Endothelial cell of umbilical vein (primary cell): ENCODE results near the gene PRSS56. TPM values are rescaled to one million over a fixed set of nuclear protein-coding genes. Genes with fewer than 3 reads are reported as not detected.

Source experiments
- BruUV-seq: library from RNA; stranded (reverse); fragments of 400-500 nt; replicated peaks from 2 replicates; lab custom pipeline; 2021; lab: Mats Ljungman, UMichigan
- CTCF ChIA-PET: fragments of 300-600, 350-600 bp; sonication (Branson Sonifier 250); formaldehyde crosslinking; loops from one replicate; lab custom pipeline; 2021; ENCODE audit warnings: antibody characterized with exemption, inconsistent platforms; lab: Charles Lee
- POLR2A ChIA-PET: fragments of 300-600, 350-600 bp; sonication (Branson Sonifier 250); formaldehyde crosslinking; loops from one replicate; lab custom pipeline; 2021; ENCODE audit warnings: antibody characterized with exemption, inconsistent platforms; lab: Charles Lee
- DNase-seq: peaks from one replicate; pipeline ENCODE4 v3.0.0-alpha.2; 2011; ENCODE audit warnings: low read depth, low spot score
- FAIRE-seq: peaks from 2 replicates; lab custom pipeline; 2011; peaks lifted over from hg19 to GRCh38; lab: Jason Lieb, UNC
- H2AFZ ChIP-seq: 2 replicates; pipeline ENCODE4 v1.6.0; 2012; ENCODE audit warnings: low read depth, low read length, control low read depth, inconsistent platforms
- H3K27ac ChIP-seq: 2 replicates; pipeline ENCODE4 v1.5.1; 2011; ENCODE audit warnings: low read depth, mild to moderate bottlenecking, control low read depth, low read length, moderate library complexity; ENCODE audit not compliant: insufficient read depth
- H3K27me3 ChIP-seq, 2 experiments: 2 replicates each; pipeline versions ENCODE4 v1.6.0 to v1.6.1; 2011; ENCODE audit warnings: low read length in 2 of 2, mixed read lengths in 1 of 2; ENCODE audit not compliant: control insufficient read depth in 2 of 2, insufficient read depth in 2 of 2
- H3K36me3 ChIP-seq, 2 experiments: 2 replicates in 1 of 2; 3 replicates in 1 of 2; pipeline ENCODE4 v1.5.1; 2011; ENCODE audit warnings: low read length in 2 of 2, mild to moderate bottlenecking in 1 of 2, moderate library complexity in 1 of 2; ENCODE audit not compliant: control insufficient read depth in 2 of 2, insufficient read depth in 2 of 2; ENCODE audit errors: extremely low read depth in 1 of 2
- H3K4me1 ChIP-seq: 3 replicates; pipeline ENCODE4 v1.5.1; 2011; ENCODE audit warnings: mild to moderate bottlenecking, low read length; ENCODE audit not compliant: control insufficient read depth, insufficient read depth; ENCODE audit errors: extremely low read depth
- H3K4me2 ChIP-seq: 2 replicates; pipeline ENCODE4 v1.6.1; 2011; ENCODE audit warnings: low read length, control low read depth, mixed read lengths; ENCODE audit not compliant: insufficient read depth
- H3K4me3 ChIP-seq, 3 experiments: fragments of 200-600 bp in 1 of 3; sonication (generic), shearing (Covaris generic) in 1 of 3; replicated peaks in 1 of 3; 2 replicates each; pipeline ENCODE4 v1.5.1; 2011 to 2016; ENCODE audit warnings: control low read depth in 3 of 3, low read length in 3 of 3, mild to moderate bottlenecking in 2 of 3, inconsistent platforms in 1 of 3, low read depth in 1 of 3, moderate library complexity in 1 of 3; ENCODE audit not compliant: insufficient read depth in 1 of 3
- H3K79me2 ChIP-seq: 2 replicates; pipeline ENCODE4 v1.6.0; 2012; ENCODE audit warnings: low read length, inconsistent platforms; ENCODE audit not compliant: control insufficient read depth, insufficient read depth
- H3K9ac ChIP-seq: replicated peaks from 2 replicates; pipeline ENCODE3; 2011; ENCODE audit warnings: low read length, control low read depth; ENCODE audit not compliant: insufficient read depth; ENCODE audit errors: extremely low read depth
- H3K9me1 ChIP-seq: replicated peaks from 3 replicates; pipeline ENCODE4 v1.6.0; 2011; ENCODE audit warnings: mild to moderate bottlenecking, low read length; ENCODE audit not compliant: control insufficient read depth, insufficient read depth; ENCODE audit errors: extremely low read depth
- H3K9me3 ChIP-seq: replicated peaks from 2 replicates; pipeline ENCODE4 v1.5.1; 2012; ENCODE audit warnings: low read length, inconsistent platforms; ENCODE audit not compliant: control insufficient read depth, insufficient read depth
- H4K20me1 ChIP-seq: replicated peaks from 2 replicates; pipeline ENCODE3; 2011; ENCODE audit warnings: mild to moderate bottlenecking, low read length; ENCODE audit not compliant: control insufficient read depth, insufficient read depth; ENCODE audit errors: extremely low read depth
- EZH2 ChIP-seq: IDR thresholded peaks from 2 replicates; pipeline ENCODE4 v1.6.1; 2012; ENCODE audit warnings: borderline replicate concordance, low read depth, mild to moderate bottlenecking, moderate library complexity, low read length, inconsistent platforms; ENCODE audit not compliant: severe bottlenecking
- FOS ChIP-seq: IDR thresholded peaks from 2 replicates; pipeline ENCODE4 v1.6.1; 2011; ENCODE audit warnings: mild to moderate bottlenecking, low read length, moderate library complexity, borderline replicate concordance; ENCODE audit not compliant: insufficient read depth
- GATA2 ChIP-seq: IDR thresholded peaks from 2 replicates; pipeline ENCODE4 v1.7.0; 2011; ENCODE audit warnings: low read depth, mild to moderate bottlenecking, moderate library complexity, mixed read lengths, low read length; ENCODE audit not compliant: insufficient read length, insufficient read depth
- JUN ChIP-seq: IDR thresholded peaks from 2 replicates; pipeline ENCODE4 v1.6.1; 2011; ENCODE audit warnings: borderline replicate concordance, low read depth; ENCODE audit not compliant: insufficient read length, insufficient read depth
- MYC ChIP-seq: IDR thresholded peaks from one replicate; pipeline ENCODE4 v1.6.1; 2011; ENCODE audit warnings: mild to moderate bottlenecking, low read depth, low read length
- POLR2A ChIP-seq: IDR thresholded peaks from 2 replicates; pipeline ENCODE4 v1.6.1; 2012; ENCODE audit warnings: low read depth, mild to moderate bottlenecking, control low read depth, low read length
- POLR2AphosphoS5 ChIP-seq: IDR thresholded peaks from 2 replicates; pipeline ENCODE4 v1.6.1; 2012; ENCODE audit warnings: low read depth, mild to moderate bottlenecking, control low read depth, low read length, moderate library complexity; ENCODE audit not compliant: insufficient read depth
- dilution Hi-C: fragments of 300-500 bp; cut with MboI; formaldehyde crosslinking; loops from one replicate; pipeline ENCODE4 v1.15.0; 2019; ENCODE audit warnings: low sequenced_read_pairs; ENCODE audit not compliant: extremely low pct_ligation_motif_present
- intact Hi-C: fragments of 100-400 bp; cut with micrococcal nuclease; formaldehyde crosslinking; loops from one replicate; pipeline ENCODE4 v1.10.0; 2022
- polyA plus RNA-seq, 4 experiments: library from polyadenylated mRNA; depleted of rRNA in 3 of 4; stranded (reverse) in 3 of 4; unstranded in 1 of 4; fragments of >200 nt; gene quantifications; 2 replicates each; pipeline versions ENCODE4 v1.2.1 to v1.2.3, GENCODE V29; 2011 to 2012; ENCODE audit warnings: missing spikeins in 1 of 4
- total RNA-seq: library from RNA; stranded (reverse); gene quantifications from 2 replicates; pipeline ENCODE4 v1.2.3, GENCODE V29; 2021
- TF ChIP-seq, protein P1 (sequence below), 2 donors: IDR thresholded peaks; 1 replicate in 1 of 2; 2 replicates in 1 of 2; pipeline ENCODE4 v1.5.1; 2011; ENCODE audit warnings: low read length in 2 of 2, mild to moderate bottlenecking in 2 of 2, moderate library complexity in 2 of 2, control low read depth in 1 of 2, inconsistent platforms in 1 of 2, low read depth in 1 of 2; ENCODE audit not compliant: insufficient read depth in 1 of 2; ENCODE audit errors: extremely low read depth in 1 of 2
- TF ChIP-seq, protein P2 (sequence below): IDR thresholded peaks from 2 replicates; pipeline ENCODE4 v1.6.1; 2011; ENCODE audit not compliant: insufficient read depth, insufficient read length

PRSS56 gene
- total and polyA plus RNA-seq, 2 donors (not counting 3 experiments of a cell fraction or from before 2014, with no cell fraction given): not detected

DNA sequence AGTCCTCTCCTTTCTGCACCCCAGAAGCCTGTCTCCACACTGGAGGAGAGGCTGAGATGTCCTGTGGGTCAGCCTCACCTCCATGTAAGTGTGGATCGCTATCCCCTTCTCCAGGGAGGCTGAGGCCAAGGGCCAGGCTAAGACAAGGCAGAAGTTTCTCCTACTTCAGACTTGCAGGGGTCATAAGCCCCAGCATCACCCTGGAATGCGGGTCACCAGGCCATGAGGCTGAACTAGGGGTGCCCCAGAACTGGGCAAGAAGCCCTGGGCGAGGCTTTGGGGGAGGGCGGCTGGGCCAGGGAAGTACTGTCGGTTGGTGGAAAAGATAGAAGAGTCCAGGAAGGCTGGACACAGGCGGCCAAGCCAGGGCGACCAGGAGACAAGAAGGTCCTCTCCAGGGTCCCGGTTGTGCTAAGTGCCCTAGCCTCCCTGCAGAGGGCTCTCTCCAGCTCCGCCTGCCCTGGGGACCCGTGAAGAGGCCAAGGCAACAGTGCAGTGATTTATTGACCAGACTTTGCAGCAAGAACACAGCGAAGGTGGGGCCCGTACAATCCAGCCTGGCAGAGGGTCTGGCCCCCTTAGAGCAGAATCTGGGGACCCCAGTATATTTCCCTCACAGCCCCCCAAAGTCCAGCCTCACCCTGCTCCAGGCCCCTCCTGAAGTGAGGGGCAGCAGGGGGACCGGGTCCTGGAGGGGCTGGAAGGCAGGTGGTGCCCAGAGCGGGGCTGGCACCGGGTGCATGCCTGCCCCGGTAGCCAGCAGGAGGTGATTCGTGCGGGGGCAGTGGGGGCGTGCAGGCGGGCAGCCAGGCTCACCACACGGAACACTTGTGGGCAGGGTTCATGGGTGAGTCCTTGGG is 40.6 kb upstream of the PRSS56 start:
- peaks cover 4 to 6% of the 10 kb centered on the region in 2 experiments for H3K27me3 ChIP-seq
- BruUV-seq: no TSS peak
- H3K79me2 ChIP-seq: no peaks in the 10 kb centered on the region
- no peak overlapping the region for H3K4me2 ChIP-seq
- TF ChIP-seq MYC (no peak), GATA2 (no peak), JUN (no peak), POLR2A (no peak), POLR2AphosphoS5 (no peak), FOS (no peak), EZH2 (no peak)
- TF ChIP-seq, protein P1, sequence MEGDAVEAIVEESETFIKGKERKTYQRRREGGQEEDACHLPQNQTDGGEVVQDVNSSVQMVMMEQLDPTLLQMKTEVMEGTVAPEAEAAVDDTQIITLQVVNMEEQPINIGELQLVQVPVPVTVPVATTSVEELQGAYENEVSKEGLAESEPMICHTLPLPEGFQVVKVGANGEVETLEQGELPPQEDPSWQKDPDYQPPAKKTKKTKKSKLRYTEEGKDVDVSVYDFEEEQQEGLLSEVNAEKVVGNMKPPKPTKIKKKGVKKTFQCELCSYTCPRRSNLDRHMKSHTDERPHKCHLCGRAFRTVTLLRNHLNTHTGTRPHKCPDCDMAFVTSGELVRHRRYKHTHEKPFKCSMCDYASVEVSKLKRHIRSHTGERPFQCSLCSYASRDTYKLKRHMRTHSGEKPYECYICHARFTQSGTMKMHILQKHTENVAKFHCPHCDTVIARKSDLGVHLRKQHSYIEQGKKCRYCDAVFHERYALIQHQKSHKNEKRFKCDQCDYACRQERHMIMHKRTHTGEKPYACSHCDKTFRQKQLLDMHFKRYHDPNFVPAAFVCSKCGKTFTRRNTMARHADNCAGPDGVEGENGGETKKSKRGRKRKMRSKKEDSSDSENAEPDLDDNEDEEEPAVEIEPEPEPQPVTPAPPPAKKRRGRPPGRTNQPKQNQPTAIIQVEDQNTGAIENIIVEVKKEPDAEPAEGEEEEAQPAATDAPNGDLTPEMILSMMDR (IDR thresholded peaks at IDR 0.05; ENCODE audit: extremely low read depth in 1 of 2, insufficient read depth in 1 of 2, low read depth in 1 of 2, low read length in 2 of 2): no peak
- TF ChIP-seq, protein P2, sequence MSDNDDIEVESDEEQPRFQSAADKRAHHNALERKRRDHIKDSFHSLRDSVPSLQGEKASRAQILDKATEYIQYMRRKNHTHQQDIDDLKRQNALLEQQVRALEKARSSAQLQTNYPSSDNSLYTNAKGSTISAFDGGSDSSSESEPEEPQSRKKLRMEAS: no peak
- no peak overlapping the region for H3K4me3 ChIP-seq
- ChIA-PET POLR2A (no interaction called here), CTCF (no interaction called here)
- H3K27ac ChIP-seq: no peak overlapping the region
- no peak for FAIRE-seq
- H3K9me1 ChIP-seq: no peaks in the 10 kb centered on the region
- no peak overlapping the region for H3K9ac ChIP-seq
- H3K4me1 ChIP-seq: no peaks in the 10 kb centered on the region
- no peak for DNase-seq
- H3K9me3 ChIP-seq: no peaks in the 10 kb centered on the region
- H3K36me3 ChIP-seq: no peaks in the 10 kb centered on the region
- no peak overlapping the region for H2AFZ ChIP-seq
- intact Hi-C loops (no loop called here), dilution Hi-C loops (no loop called here)
- H4K20me1 ChIP-seq: no peaks in the 10 kb centered on the region
